ENCODE measurements around the gene HLA-DMB.

DNA sequence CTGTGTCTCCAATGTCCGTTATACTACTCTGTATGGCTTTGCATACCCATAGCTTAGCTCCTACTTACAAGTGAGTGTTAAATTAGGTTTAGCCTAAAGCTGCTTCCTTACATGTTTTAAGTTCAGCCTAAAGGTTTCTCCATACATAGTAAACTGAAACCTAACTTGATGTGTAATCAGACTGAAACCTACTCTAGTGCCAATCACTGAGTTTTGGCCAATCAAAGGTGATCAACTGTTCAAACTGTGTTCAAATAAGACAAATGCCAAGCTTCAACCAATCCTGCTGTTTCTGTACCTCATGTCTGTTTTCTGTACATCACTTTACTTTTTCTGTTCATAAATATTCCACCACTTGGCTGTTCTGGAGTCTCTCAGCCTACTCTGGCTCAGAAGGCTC, 48.5 kb upstream of the HLA-DMB start:
- TF ChIP-seq, protein P1, sequence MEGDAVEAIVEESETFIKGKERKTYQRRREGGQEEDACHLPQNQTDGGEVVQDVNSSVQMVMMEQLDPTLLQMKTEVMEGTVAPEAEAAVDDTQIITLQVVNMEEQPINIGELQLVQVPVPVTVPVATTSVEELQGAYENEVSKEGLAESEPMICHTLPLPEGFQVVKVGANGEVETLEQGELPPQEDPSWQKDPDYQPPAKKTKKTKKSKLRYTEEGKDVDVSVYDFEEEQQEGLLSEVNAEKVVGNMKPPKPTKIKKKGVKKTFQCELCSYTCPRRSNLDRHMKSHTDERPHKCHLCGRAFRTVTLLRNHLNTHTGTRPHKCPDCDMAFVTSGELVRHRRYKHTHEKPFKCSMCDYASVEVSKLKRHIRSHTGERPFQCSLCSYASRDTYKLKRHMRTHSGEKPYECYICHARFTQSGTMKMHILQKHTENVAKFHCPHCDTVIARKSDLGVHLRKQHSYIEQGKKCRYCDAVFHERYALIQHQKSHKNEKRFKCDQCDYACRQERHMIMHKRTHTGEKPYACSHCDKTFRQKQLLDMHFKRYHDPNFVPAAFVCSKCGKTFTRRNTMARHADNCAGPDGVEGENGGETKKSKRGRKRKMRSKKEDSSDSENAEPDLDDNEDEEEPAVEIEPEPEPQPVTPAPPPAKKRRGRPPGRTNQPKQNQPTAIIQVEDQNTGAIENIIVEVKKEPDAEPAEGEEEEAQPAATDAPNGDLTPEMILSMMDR (IDR thresholded peaks at IDR 0.05) = no peak
- TF ChIP-seq POLR2A (IDR thresholded peaks at IDR 0.05) = no peak

Measured in Peyer's patch (tissue), 4 donors.